ENCODE measurements around the gene CEBPA.
"Not testable (repeated sequence)": the region's sequence is repeated elsewhere in the genome, so short reads cannot be mapped to it uniquely, and the experiment has no call there.

CEBPA gene

GRCh38 chr19:33323093-33323820 lies 20.9 kb upstream of the CEBPA start:
- no peak for DNase-seq

DNA sequence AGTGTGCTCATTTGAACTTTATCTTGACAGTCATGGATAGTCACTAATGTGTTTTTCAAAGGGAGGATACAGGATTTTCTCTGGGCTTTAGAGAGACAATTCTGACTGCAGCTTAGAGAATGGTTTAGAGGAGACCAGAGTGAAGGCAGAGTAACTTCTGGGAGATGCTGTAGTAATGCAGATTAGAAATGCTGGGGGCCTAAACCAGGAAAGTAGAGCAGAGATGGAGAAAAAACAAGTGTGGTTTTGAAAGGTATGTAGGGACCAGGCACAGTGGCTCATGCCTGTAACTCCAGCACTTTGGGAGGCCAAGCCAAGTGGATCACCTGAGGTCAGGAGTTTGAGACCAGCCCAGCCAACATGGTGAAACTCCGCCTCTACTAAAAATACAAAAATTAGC lies 18.3 kb upstream of the CEBPA start:
- no peak for DNase-seq

DNA sequence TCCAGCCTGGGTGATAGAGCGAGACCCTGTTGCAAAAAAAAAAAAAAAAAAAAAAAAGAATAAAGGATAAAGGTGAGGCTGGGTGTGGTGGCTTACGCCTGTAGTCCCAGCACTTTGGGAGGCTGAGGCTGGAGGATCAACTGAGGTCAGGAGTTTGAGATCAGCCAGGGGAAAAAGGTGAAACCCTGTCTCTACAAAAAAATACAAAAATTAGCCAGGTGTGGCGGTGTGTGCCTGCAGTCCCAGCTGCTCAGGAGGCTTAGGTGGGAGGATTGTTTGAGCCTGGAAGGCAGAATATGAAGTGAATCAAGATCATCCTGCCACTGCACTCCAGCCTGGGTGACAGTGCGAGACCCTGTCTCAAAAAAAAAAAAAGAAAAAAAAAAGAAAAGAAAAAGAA lies 15.7 kb upstream of the CEBPA start:
- not testable (repeated sequence) for DNase-seq

DNA sequence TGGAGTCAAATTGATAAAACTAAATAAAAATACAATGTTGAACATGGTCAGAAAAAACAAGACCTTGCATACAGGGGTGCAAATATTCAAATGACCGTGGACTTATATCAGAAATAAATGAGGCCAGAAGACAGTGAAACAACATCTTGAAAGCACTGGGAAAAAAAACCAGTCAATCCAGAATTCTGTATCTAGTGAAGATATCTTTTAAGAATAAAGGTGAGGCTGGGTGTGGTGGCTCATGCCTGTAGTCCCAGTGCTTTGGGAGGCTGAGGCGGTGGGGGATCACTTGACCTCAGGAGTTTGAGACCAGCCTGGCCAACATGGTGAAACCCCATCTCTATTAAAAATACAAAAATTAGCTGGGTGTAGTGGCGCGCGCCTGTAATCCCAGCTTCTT lies 15.2 kb upstream of the CEBPA start:
- no peak for DNase-seq

DNA sequence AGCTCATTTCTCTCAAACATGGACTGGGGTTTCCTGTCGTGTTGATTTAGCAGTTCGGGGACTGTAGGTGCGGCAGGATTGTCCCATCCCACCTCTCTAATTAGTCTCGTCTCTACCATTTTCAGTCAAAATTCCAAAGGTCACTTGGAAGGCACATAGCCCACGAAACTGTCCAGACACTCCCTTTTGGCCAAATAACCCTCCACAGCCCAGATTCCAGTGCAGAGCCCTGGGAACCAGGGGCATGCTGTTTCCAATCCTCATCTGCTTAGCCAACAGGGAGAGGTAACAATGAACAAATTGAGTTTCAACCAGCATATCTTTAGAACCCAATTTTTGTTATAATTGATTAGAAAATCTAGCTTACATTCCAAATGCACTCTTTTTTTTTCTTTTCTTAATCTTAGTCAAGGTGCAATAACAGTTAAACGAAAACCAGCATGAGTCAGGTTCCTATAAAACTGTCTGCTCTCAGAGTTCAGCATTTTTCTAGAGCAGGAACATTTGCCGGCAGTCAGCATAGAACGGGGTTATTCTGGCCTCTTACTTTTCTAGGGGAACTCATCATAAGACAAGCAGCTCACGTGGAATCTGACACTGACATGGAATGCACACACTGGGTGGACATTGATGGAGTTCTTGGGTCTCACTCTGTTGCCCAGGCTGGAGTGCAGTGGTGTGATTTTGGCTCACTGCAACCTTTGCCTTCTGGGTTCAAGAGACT lies 14.4 kb upstream of the CEBPA start:
- no peak for DNase-seq

- not testable (repeated sequence) for DNase-seq
Measured at GRCh38 chr19:33312808-33313207, 10.5 kb upstream of the CEBPA start.

DNA sequence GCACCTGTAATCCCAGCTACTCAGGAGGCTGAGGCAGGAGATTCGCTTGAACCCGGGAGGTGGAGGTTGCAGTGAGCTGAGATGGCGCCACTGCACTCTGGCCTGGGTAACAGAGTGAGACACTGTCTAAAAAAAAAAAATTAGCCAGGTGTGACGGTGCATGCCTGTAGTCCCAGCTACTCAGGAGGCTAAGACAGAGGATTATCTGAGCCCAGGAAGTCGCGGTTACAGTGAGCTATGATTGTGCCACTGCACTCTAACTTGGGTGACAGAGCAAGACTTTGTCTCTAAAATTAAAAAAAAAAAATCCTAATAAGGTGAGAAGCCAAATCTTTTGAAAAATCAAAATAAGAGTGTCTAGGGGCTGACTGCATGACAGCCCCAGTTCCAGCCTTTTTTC lies 9.7 kb upstream of the CEBPA start:
- no peak for DNase-seq

- no peak for DNase-seq
Measured at GRCh38 chr19:33311326-33311682, 9.0 kb upstream of the CEBPA start.

GRCh38 chr19:33310606-33311325 lies 8.4 kb upstream of the CEBPA start:
- DNase-seq: no peak

DNA sequence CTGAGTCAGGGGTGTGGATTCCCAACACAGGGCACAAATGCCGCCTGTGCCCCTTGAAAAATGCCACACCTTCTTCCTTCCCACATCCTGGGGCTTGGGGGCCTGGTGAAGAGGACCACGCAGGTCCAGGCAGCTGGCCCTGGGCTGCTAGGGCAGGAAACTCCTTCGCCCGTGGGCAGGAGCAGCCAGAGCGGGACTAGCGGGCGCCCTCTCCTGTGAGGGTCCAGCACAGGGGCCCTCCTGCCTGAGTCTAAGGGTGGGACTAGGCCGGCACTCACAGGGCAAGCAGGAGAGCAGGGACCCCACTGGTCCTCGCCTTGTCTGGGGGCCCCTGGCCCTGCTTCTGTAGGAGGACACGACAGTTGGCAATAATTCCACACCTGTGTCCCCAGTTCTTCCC lies 7.5 kb upstream of the CEBPA start:
- DNase-seq: no peak

- no peak for DNase-seq
Measured at GRCh38 chr19:33306853-33307792, 4.8 kb upstream of the CEBPA start.

GRCh38 chr19:33306191-33306590 lies 3.9 kb upstream of the CEBPA start:
- no peak for DNase-seq

DNA sequence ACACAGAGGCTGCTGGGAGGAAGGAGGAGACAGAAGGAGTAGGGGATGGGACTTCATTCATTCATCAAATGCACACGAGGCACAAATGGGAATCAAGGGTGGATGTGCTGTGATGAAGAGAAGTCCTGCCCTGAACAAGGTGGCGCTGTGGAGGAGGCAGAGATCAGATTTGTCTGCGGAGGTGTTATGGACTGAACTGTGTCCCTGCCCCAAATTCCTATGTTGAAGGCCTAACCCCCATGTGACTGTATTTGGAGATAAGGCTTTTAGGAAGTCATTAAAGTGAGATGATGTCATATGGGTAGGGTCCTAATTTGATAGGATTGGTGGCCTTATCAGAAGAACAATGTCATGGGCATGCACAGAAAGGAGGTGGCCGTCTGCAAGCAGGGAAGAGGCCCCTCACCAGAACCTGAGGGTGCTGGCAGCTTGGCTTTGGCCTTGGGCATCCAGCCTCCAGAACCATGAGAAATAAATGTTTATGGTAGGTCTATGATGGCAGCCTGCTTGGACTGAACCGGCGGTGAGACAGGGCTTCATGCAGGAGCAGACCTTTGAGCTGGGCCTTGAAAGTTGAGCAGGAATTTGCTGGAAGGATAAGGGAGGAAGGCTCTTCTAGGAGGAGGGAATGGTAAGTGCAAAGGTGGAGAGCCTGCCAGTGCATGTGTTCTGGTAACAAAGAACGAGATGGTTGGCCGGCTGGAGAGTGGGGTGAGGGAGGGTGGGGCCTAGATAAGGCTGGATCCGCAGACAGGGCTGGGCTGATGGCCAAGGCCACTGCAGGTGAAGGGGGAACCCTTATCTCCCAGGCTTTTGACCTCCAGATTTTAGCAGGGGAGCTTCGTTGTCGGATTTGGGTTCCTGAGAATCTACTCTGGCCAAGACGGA lies 2.7 kb upstream of the CEBPA start:
- DNase-seq: peak in 1 of 2 donors; percentile 9

DNA sequence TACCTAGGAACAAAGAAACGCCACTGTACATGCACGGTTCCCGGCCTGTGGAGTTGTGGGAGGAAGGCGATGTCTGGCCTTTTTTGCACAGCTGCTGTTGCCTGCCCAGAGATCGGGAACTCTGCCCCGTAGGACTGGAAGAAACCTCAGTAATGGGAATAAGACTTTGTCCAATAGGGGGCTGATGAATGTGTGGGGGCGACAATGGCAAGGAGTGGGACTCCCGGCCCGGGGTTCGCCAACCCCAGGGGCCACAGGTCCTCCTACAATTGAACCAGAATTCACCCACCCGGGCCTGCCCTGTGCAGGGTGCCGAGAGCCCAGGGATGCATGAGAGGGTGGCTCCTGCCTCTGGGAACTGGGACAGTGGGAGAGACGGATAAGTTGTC lies 2.0 kb upstream of the CEBPA start:
- peak in 1 of 2 donors; percentile 10 for DNase-seq

GRCh38 chr19:33303791-33304345 lies 1.5 kb upstream of the CEBPA start:
- DNase-seq: no peak

DNA sequence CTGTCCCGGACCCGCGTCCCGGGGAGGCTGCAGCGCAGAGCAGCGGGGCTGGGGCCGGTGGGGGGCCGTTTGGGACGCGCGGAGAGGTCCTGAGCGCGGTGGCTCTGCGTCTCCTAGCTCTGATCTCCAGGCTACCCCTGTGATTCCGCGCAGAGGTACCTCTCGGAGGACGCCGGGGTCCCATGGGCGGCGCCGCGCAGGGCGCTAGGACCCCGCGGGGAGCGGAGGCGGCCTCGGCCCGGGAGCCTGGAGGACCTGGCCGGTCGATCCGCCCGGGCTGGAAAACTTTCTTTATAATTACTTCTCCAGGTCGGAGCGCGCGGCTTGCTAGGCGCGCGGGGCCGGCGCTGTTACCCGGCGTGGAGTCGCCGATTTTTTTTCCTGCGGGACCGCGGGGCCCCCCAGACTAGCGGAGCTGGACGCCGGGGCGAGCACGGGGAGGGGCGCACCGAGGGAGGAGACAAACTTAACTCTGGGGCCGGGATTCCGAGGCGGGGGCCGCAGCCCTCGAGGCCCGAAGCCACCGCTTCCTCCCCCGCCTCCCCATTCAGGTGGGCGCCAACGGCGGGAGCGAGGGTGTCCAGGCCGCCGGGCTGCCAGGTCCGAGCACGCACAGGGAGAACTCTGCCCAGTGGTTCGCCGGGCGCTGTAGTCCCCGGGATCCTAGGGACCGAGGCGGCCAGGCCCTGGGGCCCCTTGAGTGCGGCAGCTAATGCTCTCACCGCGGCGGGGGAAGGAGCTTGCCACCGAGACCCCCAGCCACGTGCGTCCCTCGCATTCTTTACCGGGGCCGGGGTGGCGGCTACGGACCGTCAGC lies 848 bp upstream of the CEBPA start:
- peak; percentile 13 for DNase-seq

DNA sequence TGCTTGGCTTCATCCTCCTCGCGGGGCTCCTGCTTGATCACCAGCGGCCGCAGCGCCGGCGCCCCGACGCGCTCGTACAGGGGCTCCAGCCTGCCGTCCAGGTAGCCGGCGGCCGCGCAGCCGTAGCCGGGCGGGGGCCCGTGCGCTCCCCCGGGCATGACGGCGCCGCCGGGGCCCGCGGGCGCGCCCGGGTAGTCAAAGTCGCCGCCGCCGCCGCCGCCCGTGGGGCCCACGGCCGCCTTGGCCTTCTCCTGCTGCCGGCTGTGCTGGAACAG lies 497 bp downstream of the CEBPA start:
- no peak for DNase-seq

GRCh38 chr19:33301144-33301899 lies 1.0 kb downstream of the CEBPA start:
- DNase-seq: peak in 1 of 2 donors; percentile 11

DNA sequence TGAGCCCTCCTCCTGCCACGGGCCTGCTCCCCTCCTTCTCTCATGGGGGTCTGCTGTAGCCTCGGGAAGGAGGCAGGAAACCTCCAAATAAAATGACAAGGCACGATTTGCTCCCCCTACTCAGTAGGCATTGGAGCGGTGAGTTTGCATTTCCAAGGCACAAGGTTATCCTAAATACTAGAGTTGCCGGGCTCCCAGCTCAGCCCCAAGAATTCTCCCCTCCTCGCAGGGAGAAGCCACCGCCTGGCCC lies 1.5 kb downstream of the CEBPA start:
- peak in 1 of 2 donors; percentile 8 for DNase-seq

All from CD4-positive, alpha-beta T cell treated with Interleukin-4 for 1 hour (primary cell).